Measurements from ENCODE around the gene MYO1F. TPM values are rescaled to one million over a fixed set of nuclear protein-coding genes. Genes with fewer than 3 reads are reported as not detected.

The MYO1F gene
- total and polyA plus RNA-seq, 10 of the 15 experiments (the other 5 are each of a cell fraction or from before 2014, with no cell fraction given), result 3.5 to 49.4 (median 31.3) TPM

DNA sequence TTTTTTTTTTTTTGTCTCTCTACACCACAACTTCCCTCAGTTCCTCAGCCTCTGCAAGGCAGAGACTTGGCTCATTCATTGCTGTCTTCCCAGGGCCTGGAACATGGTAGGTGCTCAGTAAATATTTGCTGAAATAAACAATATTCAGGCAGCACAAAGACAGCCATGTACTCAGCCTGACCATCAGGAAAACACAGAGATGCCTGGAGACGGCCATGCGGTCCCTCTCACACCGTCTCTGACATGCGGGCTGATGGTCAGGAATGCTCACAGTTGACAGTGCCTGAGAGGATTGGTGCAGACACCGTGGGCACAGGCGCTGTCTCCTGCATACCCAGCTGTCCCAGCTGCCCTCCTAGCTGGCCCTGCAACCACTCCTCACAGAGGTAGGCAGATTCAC lies 75.7 kb downstream of the MYO1F start:
- DNase-seq (ENCODE audit: low read depth, low spot score) (no peak), ATAC-seq (no peak), FAIRE-seq (no peak)
- ChIA-PET SMC1A (ENCODE audit: uncharacterized antibody, unreplicated experiment) (interaction anchor here (0.8 kb wide), 1 partner anchor 20 kb away, joined by 3 read pairs; no protein-coding TSS in a partner anchor), RAD21 (ENCODE audit: unreplicated experiment) (no interaction called here), POLR2A (no interaction called here), CTCF (no interaction called here)
- Histone ChIP-seq H3K4me2 (ENCODE audit: control insufficient read depth, insufficient read depth) (no peak overlapping the region), H3K4me1 (ENCODE audit: control insufficient read depth, insufficient read depth, low read length) (peaks cover 4% of the 10 kb centered on the region; the same call in 1 of the 2 replicates), H3K36me3 (ENCODE audit: control insufficient read depth in 2 of 2, insufficient read depth in 2 of 2, low read length in 1 of 2) (no peaks in the 10 kb centered on the region), H3K4me3 (no peak overlapping the region), H3K79me2 (ENCODE audit: control insufficient read depth, insufficient read depth, low read length) (no peaks in the 10 kb centered on the region), H2AFZ (ENCODE audit: control insufficient read depth, low read depth, low read length) (no peak overlapping the region), H3K9ac (ENCODE audit: control insufficient read depth, insufficient read depth, low read length) (no peak overlapping the region), H3K27ac (ENCODE audit: control insufficient read depth, insufficient read depth) (no peak overlapping the region), H3K27me3 (replicated peaks in 1 of 2; ENCODE audit: control insufficient read depth in 2 of 2, insufficient read depth in 2 of 2, low read length in 1 of 2) (no peaks in the 10 kb centered on the region; a peak in 1 of 4 replicates), H4K20me1 (ENCODE audit: control insufficient read depth, insufficient read depth) (no peaks in the 10 kb centered on the region), H3K9me3 (replicated peaks; ENCODE audit: control insufficient read depth, insufficient read depth, low read length) (no peaks in the 10 kb centered on the region)
- WGBS (ENCODE audit: insufficient coverage, insufficient replicate concordance, low lambda C conversion rate, missing lambda C conversion rate), result 82% methylated on average over 6 of the region's 6 CpGs
- BruUV-seq (replicated peaks), result no TSS peak
- TF ChIP-seq ZBTB11 (CRISPR knock-in tag; IDR thresholded peaks at IDR 0.05) (no peak), GATAD2B (conservative IDR thresholded peaks at IDR 0.05; ENCODE audit: low read depth) (no peak), POLR2A (IDR thresholded peaks at IDR 0.05; ENCODE audit: low read depth, low read length) (no peak), SRF (IDR thresholded peaks at IDR 0.05; ENCODE audit: low read depth in 2 of 2, low read length in 2 of 2) (no peak), FOXM1 (IDR thresholded peaks at IDR 0.05; ENCODE audit: low read depth, low read length) (no peak), TARDBP (IDR thresholded peaks at IDR 0.05; ENCODE audit: borderline replicate concordance) (no peak)
- TF ChIP-seq, protein P1, sequence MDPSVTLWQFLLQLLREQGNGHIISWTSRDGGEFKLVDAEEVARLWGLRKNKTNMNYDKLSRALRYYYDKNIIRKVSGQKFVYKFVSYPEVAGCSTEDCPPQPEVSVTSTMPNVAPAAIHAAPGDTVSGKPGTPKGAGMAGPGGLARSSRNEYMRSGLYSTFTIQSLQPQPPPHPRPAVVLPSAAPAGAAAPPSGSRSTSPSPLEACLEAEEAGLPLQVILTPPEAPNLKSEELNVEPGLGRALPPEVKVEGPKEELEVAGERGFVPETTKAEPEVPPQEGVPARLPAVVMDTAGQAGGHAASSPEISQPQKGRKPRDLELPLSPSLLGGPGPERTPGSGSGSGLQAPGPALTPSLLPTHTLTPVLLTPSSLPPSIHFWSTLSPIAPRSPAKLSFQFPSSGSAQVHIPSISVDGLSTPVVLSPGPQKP (IDR thresholded peaks at IDR 0.05; ENCODE audit: low read depth, low read length), result no peak
- intact Hi-C loops (cut with micrococcal nuclease; ENCODE audit: unreplicated experiment) (no loop called here), in situ Hi-C loops (cut with MboI) (no loop called here)
